Neural cell (in vitro differentiated cells): ENCODE measurements around the gene NXPH2. TPM values are rescaled to one million over a fixed set of nuclear protein-coding genes. Genes with fewer than 3 reads are reported as not detected.

ENCODE experiments used
- H2AFZ ChIP-seq: fragments of 200-600, 300-800 bp; sonication (generic), shearing (Covaris generic); 2 replicates; pipeline ENCODE4 v1.6.0; 2014; ENCODE audit warnings: low read depth, mild to moderate bottlenecking, antibody characterized with exemption, low read length, moderate library complexity
- H3F3A ChIP-seq: fragments of 200-600 bp; shearing (Covaris generic); 2 replicates; pipeline ENCODE4 v1.6.1; 2016; ENCODE audit warnings: mild to moderate bottlenecking, moderate library complexity, mixed read lengths, antibody characterized with exemption, low read length; ENCODE audit not compliant: insufficient read depth, poor library complexity, severe bottlenecking
- H3K27ac ChIP-seq: fragments of 200-600, 300-800 bp; sonication (generic), shearing (Covaris generic); 2 replicates; pipeline ENCODE4 v1.5.1; 2014; ENCODE audit warnings: mild to moderate bottlenecking, low read length, moderate library complexity
- H3K27me3 ChIP-seq: fragments of 300-800, 200-600 bp; sonication (generic), shearing (Covaris generic); 2 replicates; pipeline ENCODE4 v1.6.0; 2014; ENCODE audit warnings: mild to moderate bottlenecking, low read depth, low read length, moderate library complexity; ENCODE audit not compliant: insufficient read depth
- H3K36me3 ChIP-seq: fragments of 300-800, 200-600 bp; sonication (generic), shearing (Covaris generic); 2 replicates; pipeline ENCODE4 v1.5.1; 2014; ENCODE audit warnings: mild to moderate bottlenecking, antibody characterized with exemption, low read length, moderate library complexity; ENCODE audit not compliant: insufficient read depth
- H3K4me2 ChIP-seq: fragments of 300-800, 200-600 bp; sonication (generic), shearing (Covaris generic); 2 replicates; pipeline ENCODE4 v1.6.0; 2014; ENCODE audit warnings: mild to moderate bottlenecking, low read length
- H3K4me3 ChIP-seq: fragments of 300-800, 200-600 bp; sonication (generic), shearing (Covaris generic); 2 replicates; pipeline ENCODE4 v1.5.1; 2014; ENCODE audit warnings: mild to moderate bottlenecking, low read length, moderate library complexity
- H3K79me2 ChIP-seq: fragments of 200-600 bp; shearing (Covaris generic); replicated peaks from 2 replicates; pipeline ENCODE4 v1.6.0; 2014; ENCODE audit warnings: mild to moderate bottlenecking, low read length, moderate library complexity; ENCODE audit not compliant: insufficient read depth
- H3K9ac ChIP-seq: fragments of 300-800, 200-600 bp; sonication (generic), shearing (Covaris generic); 2 replicates; pipeline ENCODE4 v1.6.1; 2016; ENCODE audit warnings: mild to moderate bottlenecking, low read length, mixed read lengths
- H3K9me2 ChIP-seq: fragments of 200-600 bp; shearing (Covaris generic); 2 replicates; pipeline ENCODE4 v1.6.1; 2016; ENCODE audit warnings: mild to moderate bottlenecking, low read length, mixed read lengths; ENCODE audit not compliant: insufficient read depth
- H3K9me3 ChIP-seq: fragments of 200-600, 300-800 bp; sonication (generic), shearing (Covaris generic); 2 replicates; pipeline ENCODE4 v1.6.1; 2016; ENCODE audit warnings: mild to moderate bottlenecking, mixed run types, low read length, moderate library complexity, mixed read lengths
- H4K20me1 ChIP-seq: fragments of 200-600 bp; shearing (Covaris generic); 2 replicates; pipeline ENCODE4 v1.6.1; 2016; ENCODE audit warnings: mild to moderate bottlenecking, mixed run types; ENCODE audit not compliant: insufficient read depth
- CTCF ChIP-seq: fragments of 450-650 bp; IDR thresholded peaks from 2 replicates; pipeline ENCODE4 v1.5.1; 2014; ENCODE audit warnings: antibody characterized with exemption, mild to moderate bottlenecking, moderate library complexity; ENCODE audit not compliant: poor library complexity, severe bottlenecking
- EP300 ChIP-seq: fragments of 450-650 bp; conservative IDR thresholded peaks from 2 replicates; pipeline ENCODE4 v1.6.1; 2014; ENCODE audit warnings: antibody characterized with exemption, mild to moderate bottlenecking, moderate library complexity; ENCODE audit not compliant: poor library complexity, severe bottlenecking
- EZH2 ChIP-seq: fragments of 200-600, 300-800 bp; shearing (Covaris generic), sonication (generic); IDR thresholded peaks from 2 replicates; pipeline ENCODE4 v1.6.1; 2014; ENCODE audit warnings: antibody characterized with exemption, low read length, borderline replicate concordance, mild to moderate bottlenecking; ENCODE audit not compliant: insufficient read depth, poor library complexity, severe bottlenecking
- MXI1 ChIP-seq: fragments of 450-650 bp; conservative IDR thresholded peaks from 2 replicates; pipeline ENCODE4 v1.6.1; 2014; ENCODE audit warnings: antibody characterized with exemption, mild to moderate bottlenecking; ENCODE audit not compliant: poor library complexity, severe bottlenecking
- POLR2AphosphoS5 ChIP-seq: IDR thresholded peaks from 2 replicates; pipeline ENCODE4 v1.6.1; 2012
- RAD21 ChIP-seq: fragments of 450-650 bp; conservative IDR thresholded peaks from 2 replicates; pipeline ENCODE4 v1.6.1; 2014; ENCODE audit warnings: antibody characterized with exemption, mild to moderate bottlenecking, moderate library complexity
- REST ChIP-seq: IDR thresholded peaks from 2 replicates; pipeline ENCODE4 v1.6.1; 2012; ENCODE audit warnings: borderline replicate concordance
- SMC3 ChIP-seq: fragments of 450-650 bp; conservative IDR thresholded peaks from 2 replicates; pipeline ENCODE4 v1.6.1; 2014; ENCODE audit warnings: antibody characterized with exemption, mild to moderate bottlenecking, moderate library complexity; ENCODE audit not compliant: poor library complexity
- TAF1 ChIP-seq: IDR thresholded peaks from 2 replicates; pipeline ENCODE4 v1.6.1; 2012; ENCODE audit warnings: low read depth
- polyA plus RNA-seq: library from polyadenylated mRNA; depleted of rRNA; stranded (reverse); fragments of >200 nt; gene quantifications from 2 replicates; pipeline ENCODE4 v1.2.3, GENCODE V29; 2014

The NXPH2 gene
- polyA plus RNA-seq, 1 donor from 2014 or later: not detected

- Histone ChIP-seq H3F3A (no peaks in the 10 kb centered on the region), H3K79me2 (no peaks in the 10 kb centered on the region), H3K36me3 (no peaks in the 10 kb centered on the region), H3K27ac (no peak overlapping the region), H3K27me3 (no peaks in the 10 kb centered on the region), H3K4me2 (no peak overlapping the region), H2AFZ (no peak overlapping the region), H4K20me1 (no peaks in the 10 kb centered on the region), H3K4me3 (no peak overlapping the region), H3K9ac (no peak overlapping the region), H3K9me3 (no peaks in the 10 kb centered on the region), H3K9me2 (no peaks in the 10 kb centered on the region)
- TF ChIP-seq RAD21 (no peak), REST (no peak), POLR2AphosphoS5 (no peak), CTCF (no peak), MXI1 (no peak), TAF1 (no peak), SMC3 (no peak), EP300 (no peak), EZH2 (no peak)
Measured at GRCh38 chr2:138771534-138771933, 8.7 kb downstream of the NXPH2 start.

- Histone ChIP-seq H3F3A (no peaks in the 10 kb centered on the region), H3K9me2 (no peaks in the 10 kb centered on the region), H4K20me1 (no peaks in the 10 kb centered on the region), H3K79me2 (no peaks in the 10 kb centered on the region), H3K27ac (no peak overlapping the region), H3K9me3 (no peaks in the 10 kb centered on the region), H3K27me3 (no peaks in the 10 kb centered on the region), H3K4me2 (no peak overlapping the region), H3K9ac (no peak overlapping the region), H3K36me3 (no peaks in the 10 kb centered on the region), H2AFZ (no peak overlapping the region), H3K4me3 (no peak overlapping the region)
- TF ChIP-seq EP300 (no peak), REST (no peak), RAD21 (no peak), CTCF (no peak), POLR2AphosphoS5 (no peak), EZH2 (no peak), MXI1 (no peak), SMC3 (no peak), TAF1 (no peak)
Measured at GRCh38 chr2:138767101-138767500, 13.1 kb downstream of the NXPH2 start.
